IMR-90 (cell line): Measurements from ENCODE around the gene GRIK3.

Experiments
- BHLHE40 ChIP-seq: fragments of 150-350 bp; IDR thresholded peaks from 2 replicates; pipeline ENCODE4 v1.6.1; 2016; ENCODE audit warnings: mild to moderate bottlenecking, low read depth, low read length
- CEBPB ChIP-seq: IDR thresholded peaks from 2 replicates; pipeline ENCODE4 v1.6.1; 2012; ENCODE audit warnings: low read depth, low read length, improper control_type of control experiment
- CHD1 ChIP-seq: IDR thresholded peaks from 2 replicates; pipeline ENCODE4 v1.6.1; 2012; ENCODE audit warnings: low read depth, low read length, improper control_type of control experiment
- FOS ChIP-seq: fragments of 150-350 bp; IDR thresholded peaks from 2 replicates; pipeline ENCODE4 v1.6.1; 2016; ENCODE audit warnings: low read depth, low read length
- POLR2A ChIP-seq: IDR thresholded peaks from 2 replicates; pipeline ENCODE4 v1.6.1; 2012; ENCODE audit warnings: mild to moderate bottlenecking, low read depth, low read length
- RCOR1 ChIP-seq: IDR thresholded peaks from 2 replicates; pipeline ENCODE4 v1.6.1; 2012; ENCODE audit warnings: mild to moderate bottlenecking, low read length, improper control_type of control experiment; ENCODE audit not compliant: insufficient replicate concordance
- RFX5 ChIP-seq: IDR thresholded peaks from 2 replicates; pipeline ENCODE4 v1.8.0; 2012; ENCODE audit warnings: low read depth, mild to moderate bottlenecking, low read length, moderate library complexity
- SMC3 ChIP-seq: fragments of 150-350 bp; IDR thresholded peaks from 2 replicates; pipeline ENCODE4 v1.6.1; 2016; ENCODE audit warnings: low read depth, mild to moderate bottlenecking, antibody characterized with exemption, low read length, moderate library complexity
- TF ChIP-seq, protein P1 (sequence below): conservative IDR thresholded peaks from 2 replicates; pipeline ENCODE4 v1.5.1; 2012; ENCODE audit warnings: mild to moderate bottlenecking, low read depth, low read length, improper control_type of control experiment
- TF ChIP-seq, protein P2 (sequence below): fragments of 150-350 bp; IDR thresholded peaks from 2 replicates; pipeline ENCODE4 v1.6.1; 2017; ENCODE audit warnings: mild to moderate bottlenecking, antibody characterized with exemption, low read length, low read depth

DNA sequence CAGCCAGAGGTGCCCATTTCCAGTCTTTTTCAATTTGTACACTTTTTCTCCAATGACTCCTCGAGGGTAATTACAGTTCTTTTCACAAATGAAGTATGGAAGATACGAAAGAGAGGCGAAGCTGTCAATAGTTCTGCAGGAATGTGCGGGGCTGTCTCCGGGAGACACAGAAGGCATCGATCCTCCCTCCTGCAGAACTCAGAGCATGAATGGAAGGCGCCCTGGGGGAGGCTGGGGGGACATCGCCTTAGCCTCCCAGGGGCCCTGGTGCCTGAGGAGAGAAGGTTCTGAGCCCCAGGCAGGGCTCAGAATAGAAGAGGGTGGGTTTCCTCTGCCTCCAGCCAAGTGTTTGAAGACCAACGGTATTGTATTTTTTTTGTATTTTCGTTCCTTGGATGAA lies 49.7 kb upstream of the GRIK3 start:
- TF ChIP-seq, protein P1, sequence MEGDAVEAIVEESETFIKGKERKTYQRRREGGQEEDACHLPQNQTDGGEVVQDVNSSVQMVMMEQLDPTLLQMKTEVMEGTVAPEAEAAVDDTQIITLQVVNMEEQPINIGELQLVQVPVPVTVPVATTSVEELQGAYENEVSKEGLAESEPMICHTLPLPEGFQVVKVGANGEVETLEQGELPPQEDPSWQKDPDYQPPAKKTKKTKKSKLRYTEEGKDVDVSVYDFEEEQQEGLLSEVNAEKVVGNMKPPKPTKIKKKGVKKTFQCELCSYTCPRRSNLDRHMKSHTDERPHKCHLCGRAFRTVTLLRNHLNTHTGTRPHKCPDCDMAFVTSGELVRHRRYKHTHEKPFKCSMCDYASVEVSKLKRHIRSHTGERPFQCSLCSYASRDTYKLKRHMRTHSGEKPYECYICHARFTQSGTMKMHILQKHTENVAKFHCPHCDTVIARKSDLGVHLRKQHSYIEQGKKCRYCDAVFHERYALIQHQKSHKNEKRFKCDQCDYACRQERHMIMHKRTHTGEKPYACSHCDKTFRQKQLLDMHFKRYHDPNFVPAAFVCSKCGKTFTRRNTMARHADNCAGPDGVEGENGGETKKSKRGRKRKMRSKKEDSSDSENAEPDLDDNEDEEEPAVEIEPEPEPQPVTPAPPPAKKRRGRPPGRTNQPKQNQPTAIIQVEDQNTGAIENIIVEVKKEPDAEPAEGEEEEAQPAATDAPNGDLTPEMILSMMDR, result no peak
- TF ChIP-seq POLR2A (no peak), SMC3 (no peak), RFX5 (no peak), CHD1 (no peak), FOS (no peak), BHLHE40 (no peak), RCOR1 (no peak), CEBPB (no peak)
- TF ChIP-seq, protein P2, sequence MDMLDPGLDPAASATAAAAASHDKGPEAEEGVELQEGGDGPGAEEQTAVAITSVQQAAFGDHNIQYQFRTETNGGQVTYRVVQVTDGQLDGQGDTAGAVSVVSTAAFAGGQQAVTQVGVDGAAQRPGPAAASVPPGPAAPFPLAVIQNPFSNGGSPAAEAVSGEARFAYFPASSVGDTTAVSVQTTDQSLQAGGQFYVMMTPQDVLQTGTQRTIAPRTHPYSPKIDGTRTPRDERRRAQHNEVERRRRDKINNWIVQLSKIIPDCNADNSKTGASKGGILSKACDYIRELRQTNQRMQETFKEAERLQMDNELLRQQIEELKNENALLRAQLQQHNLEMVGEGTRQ, result no peak
